ENCODE measurements around the gene ANKRD18B.
"Not testable (repeated sequence)": the region's sequence is repeated elsewhere in the genome, so short reads cannot be mapped to it uniquely, and the experiment has no call there.

Gene ANKRD18B

DNA sequence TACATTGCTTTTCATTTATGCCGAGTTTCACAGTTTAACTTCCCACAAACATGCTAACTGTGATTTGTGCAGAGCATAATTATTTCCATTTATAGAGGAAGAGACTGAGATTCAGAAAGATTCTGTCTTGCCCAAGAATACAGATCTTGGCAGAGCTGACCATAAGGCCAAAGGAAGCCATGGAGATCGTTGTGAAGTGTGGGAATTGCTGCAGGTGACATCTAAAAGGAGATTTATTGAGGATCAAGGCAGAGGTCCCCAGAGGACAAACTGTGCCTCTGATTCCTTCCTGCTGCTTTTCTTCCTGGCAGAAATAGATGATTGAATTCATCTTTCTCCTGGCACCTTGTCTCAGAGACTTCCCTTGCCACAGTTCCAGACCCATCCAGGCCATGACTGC lies 88.4 kb downstream of the ANKRD18B start:
- DNase-seq (ENCODE audit: low spot score): not testable (repeated sequence)

GRCh38 chr9:33614001-33614687 lies 90.1 kb downstream of the ANKRD18B start:
- DNase-seq (ENCODE audit: low spot score): no peak

GRCh38 chr9:33618370-33618769 lies 94.3 kb downstream of the ANKRD18B start:
- DNase-seq (ENCODE audit: low spot score): not testable (repeated sequence)

DNA sequence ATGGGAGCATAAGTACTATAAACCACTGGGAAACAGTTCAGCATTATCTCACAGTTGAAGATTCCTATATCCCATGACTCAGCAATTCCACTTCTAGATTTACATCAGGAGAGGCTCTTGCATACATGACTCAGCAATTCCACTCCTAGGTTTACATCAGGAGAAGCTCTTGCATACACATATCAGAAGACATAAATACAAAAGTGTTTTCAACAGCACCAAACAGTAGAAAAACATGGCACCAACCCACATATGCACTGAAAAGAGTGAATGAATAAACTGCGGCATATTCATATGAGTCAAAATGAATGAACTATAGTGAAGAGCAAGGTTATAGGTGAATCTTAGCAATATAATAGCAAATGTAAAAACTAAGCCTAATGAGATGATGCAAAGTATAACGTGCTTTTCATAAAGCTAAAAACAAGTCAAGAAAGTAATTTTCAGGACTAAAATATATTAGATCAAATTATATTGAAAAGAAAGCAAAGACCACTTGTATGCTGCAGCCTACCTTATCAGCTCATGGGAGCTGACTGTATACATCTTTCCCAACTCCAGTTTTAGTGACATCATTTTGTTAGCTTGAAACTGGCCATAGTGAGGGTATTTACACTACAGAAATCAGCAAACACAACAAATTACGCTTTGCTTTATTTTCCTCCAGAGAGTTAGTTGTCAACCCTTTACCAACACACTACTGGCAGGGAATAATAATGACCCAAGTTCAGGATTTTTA lies 95.8 kb downstream of the ANKRD18B start:
- DNase-seq (ENCODE audit: low spot score): peak; percentile 38

GRCh38 chr9:33620738-33621439 lies 96.8 kb downstream of the ANKRD18B start:
- peak; percentile 24 for DNase-seq (ENCODE audit: low spot score)
